Activated CD8-positive, alpha-beta memory T cell treated with anti-CD3 and anti-CD28 coated beads, Interleukin-2, amount 50 U/mL, for 1 hour (primary cell): ENCODE results near the gene CTPS2.
"Not testable (repeated sequence)": the region's sequence is repeated elsewhere in the genome, so short reads cannot be mapped to it uniquely, and the experiment has no call there.

Experiments used
- DNase-seq: peaks from one replicate; pipeline ENCODE4 v3.0.0-alpha.2; 2020; ENCODE audit errors: extremely low read depth

The CTPS2 gene

DNA sequence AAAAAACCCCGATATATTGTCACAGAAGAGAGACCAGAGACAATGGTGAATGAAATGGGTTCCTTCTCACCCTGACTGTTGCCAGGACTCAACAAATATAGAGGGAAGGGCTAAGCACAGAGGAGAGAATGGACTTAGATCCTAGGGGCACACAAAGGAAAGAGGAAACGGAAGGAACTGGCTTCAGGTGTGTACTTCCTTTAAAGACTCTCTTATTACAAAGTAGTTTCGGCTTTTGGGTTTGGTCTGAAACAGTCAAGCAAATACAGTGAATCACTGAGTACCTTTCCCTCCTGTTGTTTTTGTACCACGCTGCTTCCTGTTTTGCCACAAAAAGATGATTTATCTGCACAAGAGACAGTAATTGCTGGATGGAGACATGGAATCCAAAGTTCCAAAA is 108.6 kb downstream of the CTPS2 start:
- DNase-seq, result no peak

DNA sequence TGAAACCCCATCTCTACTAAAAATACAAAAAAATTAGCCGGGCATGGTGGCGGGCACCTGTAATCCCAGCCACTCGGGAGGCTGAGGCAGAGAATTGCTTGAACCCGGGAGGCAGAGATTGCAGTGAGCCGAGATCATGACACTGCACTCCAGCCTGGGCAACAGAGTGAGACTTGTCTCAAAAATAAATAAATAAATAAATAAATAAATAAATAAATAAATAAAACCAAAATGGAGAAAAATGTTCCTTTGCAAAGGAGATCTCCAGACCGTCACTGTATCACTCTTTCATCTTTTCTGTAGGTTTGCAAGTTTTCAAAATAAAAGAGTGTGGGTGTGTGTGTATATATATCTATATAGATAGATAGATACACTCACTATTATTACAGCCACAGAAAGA is 109.2 kb downstream of the CTPS2 start:
- not testable (repeated sequence) for DNase-seq

DNA sequence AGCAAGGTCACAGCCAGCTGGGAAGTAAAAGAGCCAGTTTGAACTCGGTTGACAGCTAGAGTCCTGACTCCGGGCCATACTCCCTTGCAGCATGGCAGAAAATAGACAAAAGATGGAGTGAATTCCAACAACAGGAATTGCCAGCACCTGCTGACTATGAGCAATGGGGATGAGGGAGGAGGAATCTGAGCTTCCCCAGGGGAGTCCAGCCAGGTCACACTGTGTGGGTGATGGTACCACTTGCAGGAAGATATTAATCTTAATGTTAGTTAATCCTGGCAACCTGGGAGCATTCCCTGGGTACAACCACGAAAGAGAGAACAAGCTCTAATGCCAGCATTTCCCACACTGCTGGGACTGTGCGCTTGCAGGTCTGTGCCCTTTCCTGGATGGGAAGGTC is 110.6 kb downstream of the CTPS2 start:
- DNase-seq, result no peak

- DNase-seq, result no peak
Observed at GRCh38 chrX:16594490-16594889, 118.0 kb downstream of the CTPS2 start.

GRCh38 chrX:16593801-16594200 is 118.7 kb downstream of the CTPS2 start:
- DNase-seq, result no peak

DNA sequence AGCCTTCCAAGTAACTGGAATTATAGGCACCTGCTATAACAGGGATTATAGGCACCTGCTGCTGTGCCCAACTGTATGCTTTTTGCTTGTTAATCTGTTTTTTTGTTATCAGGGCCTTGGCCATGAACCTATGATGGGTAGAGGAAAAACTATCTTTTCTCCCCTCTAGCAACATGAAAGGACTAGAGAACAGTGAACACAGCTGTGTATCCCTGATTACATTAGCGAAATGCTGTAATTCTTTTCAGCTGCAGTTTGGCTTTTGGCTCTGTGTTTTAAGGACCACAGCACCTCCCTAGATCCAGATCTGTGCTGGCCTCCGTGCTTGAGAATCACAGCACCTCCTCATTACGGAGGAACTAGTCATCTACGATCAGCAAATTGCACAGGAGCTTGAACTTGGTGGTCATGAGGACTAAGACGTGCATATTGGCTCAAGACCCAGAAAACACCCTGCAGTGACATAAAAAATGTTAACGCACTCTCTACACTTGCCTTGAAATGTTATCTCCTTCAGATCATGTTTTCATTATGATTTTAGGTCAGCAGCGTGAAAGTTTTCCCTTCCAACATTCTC is 120.2 kb downstream of the CTPS2 start:
- no peak for DNase-seq

- no peak for DNase-seq
Observed at GRCh38 chrX:16589826-16590225, 122.6 kb downstream of the CTPS2 start.

DNA sequence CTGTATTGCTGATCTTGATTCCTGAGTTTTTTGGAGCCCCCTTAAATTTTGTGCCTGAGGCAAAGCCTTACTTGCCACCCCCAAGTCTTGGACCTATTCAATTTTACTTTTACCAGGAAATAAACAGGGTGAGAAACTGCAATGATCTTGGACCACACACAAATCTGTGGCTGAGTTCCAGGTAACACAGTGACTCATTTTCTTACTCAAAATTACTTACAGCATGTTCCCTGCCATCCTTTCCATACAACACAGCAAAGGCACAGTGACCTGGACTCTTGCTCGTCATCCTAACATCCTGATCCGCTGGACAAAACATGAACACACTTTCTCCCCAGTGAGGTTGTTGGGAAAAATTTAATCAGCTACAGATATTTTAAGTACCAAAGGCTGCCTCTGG is 123.3 kb downstream of the CTPS2 start:
- DNase-seq, result no peak

- DNase-seq, result no peak
Observed at GRCh38 chrX:16588266-16588665, 124.2 kb downstream of the CTPS2 start.

GRCh38 chrX:16587836-16588235 is 124.6 kb downstream of the CTPS2 start:
- DNase-seq, result no peak

DNA sequence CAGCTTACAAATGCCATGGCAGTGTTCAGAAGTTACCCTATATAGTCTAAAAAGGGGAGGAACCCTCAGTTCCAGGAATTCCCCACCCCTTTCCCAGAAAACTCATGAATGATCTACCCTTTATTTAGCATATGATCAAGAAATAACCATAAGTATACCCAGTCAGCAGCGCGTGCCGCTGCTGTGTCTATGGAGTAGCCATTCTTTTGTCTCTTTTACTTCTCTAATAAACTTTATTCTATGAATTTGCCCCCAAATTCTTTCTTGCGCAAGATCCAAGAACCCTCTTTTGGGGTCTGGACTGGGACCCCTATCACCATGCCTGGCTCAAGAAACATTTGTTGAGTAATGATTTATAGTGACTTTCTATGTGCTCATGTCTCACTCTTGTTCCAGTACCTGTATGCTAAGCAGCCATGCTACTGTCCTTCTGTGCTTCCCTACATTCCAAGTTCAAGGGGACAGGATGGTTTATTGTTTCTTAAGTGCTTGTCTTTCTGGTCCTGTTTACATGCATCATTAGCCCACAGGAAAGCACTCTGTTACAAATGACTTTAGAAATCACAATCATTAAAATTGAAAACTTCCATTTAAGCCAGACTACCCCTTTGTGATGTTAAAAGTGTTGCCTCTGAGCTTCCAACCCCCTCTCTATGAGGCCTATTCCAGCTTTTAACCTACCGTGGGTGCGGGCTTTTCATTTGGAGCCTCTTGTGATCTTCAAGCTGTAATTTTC is 125.9 kb downstream of the CTPS2 start:
- no peak for DNase-seq

DNA sequence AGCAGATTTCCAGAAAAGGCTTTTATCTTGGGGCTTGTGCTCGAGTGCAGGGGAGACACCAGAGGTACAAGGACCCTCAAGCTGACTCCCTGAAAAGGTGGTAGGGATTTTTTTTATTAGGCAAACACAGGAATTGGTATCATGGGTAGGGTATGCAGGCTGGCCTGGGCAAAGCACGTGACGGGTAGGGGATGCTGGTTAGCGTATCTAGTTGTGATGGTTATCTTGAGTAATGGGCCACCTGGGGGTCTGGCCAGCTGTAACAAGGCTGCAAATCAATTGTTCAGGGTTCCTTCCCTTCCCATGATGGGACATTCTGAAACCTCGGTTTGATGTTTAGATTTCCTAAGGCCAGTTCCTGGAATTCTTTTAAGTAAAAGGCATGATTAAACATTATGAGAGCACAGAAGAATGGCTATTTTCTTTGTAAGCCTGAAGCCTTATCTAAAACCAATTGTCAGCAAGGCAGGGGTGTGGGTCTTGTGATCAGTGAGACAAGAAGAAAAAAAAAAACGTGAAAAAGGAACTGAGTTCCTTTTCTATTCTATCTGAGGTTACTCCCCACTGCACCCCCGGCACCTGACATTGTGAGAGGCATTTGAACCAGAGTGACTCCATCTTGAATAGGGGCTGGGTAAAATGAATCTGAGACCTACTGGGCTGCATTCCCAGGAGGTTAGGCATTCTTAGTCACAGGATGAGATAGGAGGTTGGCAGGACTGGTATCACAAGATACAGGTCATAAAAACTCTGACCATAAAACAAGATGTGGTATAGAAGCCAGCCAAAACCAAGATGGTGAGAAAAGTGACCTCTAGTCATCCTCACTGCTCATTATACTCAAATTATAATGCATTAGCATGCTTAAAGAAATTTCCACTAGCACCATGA is 126.7 kb downstream of the CTPS2 start:
- no peak for DNase-seq

GRCh38 chrX:16580004-16580797 is 132.3 kb downstream of the CTPS2 start:
- DNase-seq, result not testable (repeated sequence)

- DNase-seq, result no peak
Observed at GRCh38 chrX:16579517-16579916, 133.0 kb downstream of the CTPS2 start.

- no peak for DNase-seq
Observed at GRCh38 chrX:16578218-16578617, 134.3 kb downstream of the CTPS2 start.

GRCh38 chrX:16577483-16578029 is 134.9 kb downstream of the CTPS2 start:
- DNase-seq, result no peak

GRCh38 chrX:16575388-16575787 is 137.1 kb downstream of the CTPS2 start:
- not testable (repeated sequence) for DNase-seq

GRCh38 chrX:16573781-16574180 is 138.7 kb downstream of the CTPS2 start:
- DNase-seq, result no peak

- DNase-seq, result no peak
Observed at GRCh38 chrX:16567681-16568080, 144.8 kb downstream of the CTPS2 start.

DNA sequence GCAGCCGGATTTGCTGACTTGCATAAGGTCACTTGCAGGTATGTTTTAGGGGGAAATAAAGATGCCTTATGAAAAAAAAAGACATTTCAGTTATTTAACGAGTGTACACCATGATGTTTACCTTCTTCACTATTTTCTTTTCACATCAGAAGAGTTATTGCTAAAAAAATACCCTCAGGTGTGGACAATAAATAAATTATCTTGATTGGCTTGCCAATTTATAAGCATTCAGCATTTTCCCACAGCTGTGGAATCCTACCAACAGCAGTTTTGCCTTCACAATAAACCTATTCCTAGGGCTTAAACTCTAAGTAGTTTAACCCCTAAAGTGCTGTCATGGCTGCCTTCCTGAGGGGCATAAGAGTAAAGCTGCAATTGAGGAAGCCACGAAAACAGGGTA is 145.9 kb downstream of the CTPS2 start:
- DNase-seq, result no peak

- no peak for DNase-seq
Observed at GRCh38 chrX:16560173-16560572, 152.3 kb downstream of the CTPS2 start.

DNA sequence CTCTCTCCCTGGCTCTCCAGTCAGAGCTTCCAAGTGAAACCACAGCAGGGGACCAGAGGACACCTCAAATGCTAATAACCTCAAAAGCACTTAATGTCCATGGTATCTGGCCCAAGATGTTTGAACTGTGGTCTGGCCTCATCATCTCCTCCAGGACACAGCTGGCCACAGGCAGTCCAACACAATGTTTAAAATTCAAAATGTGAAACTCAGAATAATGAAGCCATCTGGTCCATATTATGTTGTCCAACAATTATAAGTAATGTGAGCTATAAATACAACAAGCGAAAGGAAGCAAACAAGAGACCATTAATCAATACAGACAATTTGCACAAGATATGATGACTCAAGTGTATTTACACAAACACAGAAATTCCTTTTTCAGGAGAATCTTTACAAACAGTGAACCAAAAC is 153.3 kb downstream of the CTPS2 start:
- no peak for DNase-seq
